Activated CD8-positive, alpha-beta memory T cell treated with anti-CD3 and anti-CD28 coated beads, Interleukin-2, amount 50 U/mL, for 4 hours (primary cell): ENCODE results near the gene GPR4.

Experiments used
- DNase-seq: peaks from one replicate; pipeline ENCODE4 v3.0.0-alpha.2; 2020

GPR4 gene

GRCh38 chr19:45587873-45588272 is 14.1 kb downstream of the GPR4 start:
- no peak for DNase-seq

- DNase-seq = no peak
These were observed 16.8 kb downstream of the GPR4 start for GRCh38 chr19:45585158-45585577.

GRCh38 chr19:45584332-45585157 is 17.5 kb downstream of the GPR4 start, which contains the start of gene OPA3:
OPA3 (minus strand) TSS chr19:45584802; CDS start chr19:45584764, 38 bp downstream.
- DNase-seq = peak; percentile 100

- no peak for DNase-seq
These were observed 20.4 kb downstream of the GPR4 start for GRCh38 chr19:45581576-45581975.

- no peak for DNase-seq
These were observed 23.2 kb downstream of the GPR4 start for GRCh38 chr19:45578861-45579260.

GRCh38 chr19:45577111-45577905 is 24.7 kb downstream of the GPR4 start:
- DNase-seq = no peak

- no peak for DNase-seq
These were observed 25.3 kb downstream of the GPR4 start for GRCh38 chr19:45576682-45577081.

- no peak for DNase-seq
These were observed 26.8 kb downstream of the GPR4 start for GRCh38 chr19:45575216-45575615.

GRCh38 chr19:45574526-45574925 is 27.5 kb downstream of the GPR4 start:
- no peak for DNase-seq

- no peak for DNase-seq
These were observed 30.4 kb downstream of the GPR4 start for GRCh38 chr19:45571457-45572220.

- peak; percentile 63 for DNase-seq
These were observed 32.2 kb downstream of the GPR4 start for GRCh38 chr19:45569619-45570421.

GRCh38 chr19:45568732-45569131 is 33.3 kb downstream of the GPR4 start:
- DNase-seq = no peak

- no peak for DNase-seq
These were observed 34.4 kb downstream of the GPR4 start for GRCh38 chr19:45567609-45568008.

GRCh38 chr19:45564131-45564780 is 37.8 kb downstream of the GPR4 start:
- no peak for DNase-seq

- no peak for DNase-seq
These were observed 41.3 kb downstream of the GPR4 start for GRCh38 chr19:45560686-45561085.

- no peak for DNase-seq
These were observed 42.0 kb downstream of the GPR4 start for GRCh38 chr19:45560038-45560437.

GRCh38 chr19:45558399-45558878 is 43.6 kb downstream of the GPR4 start:
- DNase-seq = peak; percentile 67

- no peak for DNase-seq
These were observed 45.2 kb downstream of the GPR4 start for GRCh38 chr19:45556835-45557234.

GRCh38 chr19:45554481-45554880 is 47.5 kb downstream of the GPR4 start:
- DNase-seq = no peak

- DNase-seq = no peak
These were observed 48.5 kb downstream of the GPR4 start for GRCh38 chr19:45553464-45553863.

GRCh38 chr19:45547965-45548609 is 53.9 kb downstream of the GPR4 start:
- no peak for DNase-seq
